ENCODE data around the gene CYB561. TPM values are rescaled to one million over a fixed set of nuclear protein-coding genes. Genes with fewer than 3 reads are reported as not detected.

Gene CYB561
- total RNA-seq, 2 donors from 2014 or later, result 24.4 to 27.5 TPM

DNA sequence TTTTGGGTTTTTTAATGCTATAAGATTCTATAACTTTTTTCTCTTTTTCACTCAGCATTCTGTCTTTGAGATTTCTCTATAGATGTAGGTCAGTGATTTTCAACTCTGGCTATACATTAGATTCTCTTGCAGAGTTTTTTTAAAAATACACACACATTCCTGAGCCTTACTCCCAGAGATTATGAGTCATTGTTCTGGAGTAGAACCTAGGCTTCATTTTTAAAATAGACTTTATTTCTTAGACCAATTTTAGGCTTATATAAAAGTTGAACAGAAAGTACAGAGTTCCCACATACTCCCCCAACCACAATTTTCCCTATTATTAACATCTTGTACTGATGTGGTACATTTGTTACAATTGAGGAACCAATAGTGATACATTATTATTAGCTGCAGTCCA is 63.3 kb downstream of the CYB561 start:
- Histone ChIP-seq H3K27ac (ENCODE audit: low read depth, low read length) (no peak overlapping the region), H3K36me3 (ENCODE audit: control insufficient read depth, insufficient read depth, low read length) (no peaks in the 10 kb centered on the region), H3K9ac (ENCODE audit: extremely low read depth, low read length, poor library complexity, severe bottlenecking) (no peak overlapping the region), H3K4me3 (ENCODE audit: low read length) (no peak overlapping the region), H3K9me3 (ENCODE audit: control insufficient read depth, low read length) (peaks cover 2% of the 10 kb centered on the region), H3K4me1 (ENCODE audit: control insufficient read depth, insufficient read depth, low read length) (no peaks in the 10 kb centered on the region), H3K27me3 (ENCODE audit: control insufficient read depth, insufficient read depth, low read length, poor library complexity, severe bottlenecking) (no peaks in the 10 kb centered on the region)
- H3K36me3 Mint-ChIP-seq (ENCODE audit: low read depth), result peaks cover 8% of the 10 kb centered on the region
- H3K27ac Mint-ChIP-seq, result no peak overlapping the region
- H3K9me3 Mint-ChIP-seq, result peaks cover 3% of the 10 kb centered on the region
- H3K4me3 Mint-ChIP-seq, result no peak overlapping the region
- no peaks in the 10 kb centered on the region for H3K27me3 Mint-ChIP-seq (ENCODE audit: insufficient read depth)
- H3K4me1 Mint-ChIP-seq, result no peaks in the 10 kb centered on the region
- TF ChIP-seq, protein P1, sequence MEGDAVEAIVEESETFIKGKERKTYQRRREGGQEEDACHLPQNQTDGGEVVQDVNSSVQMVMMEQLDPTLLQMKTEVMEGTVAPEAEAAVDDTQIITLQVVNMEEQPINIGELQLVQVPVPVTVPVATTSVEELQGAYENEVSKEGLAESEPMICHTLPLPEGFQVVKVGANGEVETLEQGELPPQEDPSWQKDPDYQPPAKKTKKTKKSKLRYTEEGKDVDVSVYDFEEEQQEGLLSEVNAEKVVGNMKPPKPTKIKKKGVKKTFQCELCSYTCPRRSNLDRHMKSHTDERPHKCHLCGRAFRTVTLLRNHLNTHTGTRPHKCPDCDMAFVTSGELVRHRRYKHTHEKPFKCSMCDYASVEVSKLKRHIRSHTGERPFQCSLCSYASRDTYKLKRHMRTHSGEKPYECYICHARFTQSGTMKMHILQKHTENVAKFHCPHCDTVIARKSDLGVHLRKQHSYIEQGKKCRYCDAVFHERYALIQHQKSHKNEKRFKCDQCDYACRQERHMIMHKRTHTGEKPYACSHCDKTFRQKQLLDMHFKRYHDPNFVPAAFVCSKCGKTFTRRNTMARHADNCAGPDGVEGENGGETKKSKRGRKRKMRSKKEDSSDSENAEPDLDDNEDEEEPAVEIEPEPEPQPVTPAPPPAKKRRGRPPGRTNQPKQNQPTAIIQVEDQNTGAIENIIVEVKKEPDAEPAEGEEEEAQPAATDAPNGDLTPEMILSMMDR (conservative IDR thresholded peaks at IDR 0.05), result no peak
- DNase-seq, result no peak

Other genes starting within 250 kb of the CYB561 start
- gene ACE, start 30.8 kb upstream of the CYB561 start, total RNA-seq, result 10 to 100 TPM in 1 of 2 donors, 1 to 10 TPM in 1; 4.6 to 12.5 TPM
- gene KCNH6, start 77.1 kb upstream of the CYB561 start, total RNA-seq, result under 1 TPM; 0.79 to 0.95 TPM
- 100 to 1,000 TPM in 1 of 2 donors, 10 to 100 TPM in 1; 96.0 to 114 TPM for gene DCAF7, start 104.2 kb upstream of the CYB561 start, total RNA-seq
- gene TACO1, start 154.6 kb upstream of the CYB561 start, total RNA-seq, result 10 to 100 TPM; 19.6 to 20.3 TPM
- gene MAP3K3, start 176.1 kb upstream of the CYB561 start, total RNA-seq, result 10 to 100 TPM; 19.9 to 23.3 TPM